NCI-H748 treated with DMSO at 0.1 percent for 48 hours (cell line): ENCODE data around the gene STK26.
"Not testable (repeated sequence)": the region's sequence is repeated elsewhere in the genome, so short reads cannot be mapped to it uniquely, and the experiment has no call there.

Experiments used
- DNase-seq: peaks from one replicate; lab custom pipeline; 2025; lab: John Stamatoyannopoulos, UW

Gene STK26

DNA sequence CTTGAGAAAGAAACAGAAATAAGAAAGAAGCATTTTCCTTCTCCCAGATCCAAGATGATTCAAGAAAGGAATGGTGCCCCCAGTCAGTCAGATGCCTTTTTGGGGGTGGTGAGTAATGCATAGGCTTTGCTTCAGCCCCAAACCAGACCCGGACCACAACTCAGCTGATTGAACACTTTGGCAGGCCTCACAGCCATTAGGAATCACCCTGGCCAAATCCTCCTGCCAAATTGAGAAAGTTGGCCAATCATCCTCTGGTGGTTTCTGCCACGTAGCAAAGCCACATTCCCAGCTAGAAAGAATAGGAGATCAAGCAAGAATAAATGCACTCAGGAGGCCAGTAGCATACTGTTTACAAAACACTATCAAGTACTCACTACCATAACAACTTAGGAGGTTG is 71.1 kb downstream of the STK26 start:
- DNase-seq, result no peak

DNA sequence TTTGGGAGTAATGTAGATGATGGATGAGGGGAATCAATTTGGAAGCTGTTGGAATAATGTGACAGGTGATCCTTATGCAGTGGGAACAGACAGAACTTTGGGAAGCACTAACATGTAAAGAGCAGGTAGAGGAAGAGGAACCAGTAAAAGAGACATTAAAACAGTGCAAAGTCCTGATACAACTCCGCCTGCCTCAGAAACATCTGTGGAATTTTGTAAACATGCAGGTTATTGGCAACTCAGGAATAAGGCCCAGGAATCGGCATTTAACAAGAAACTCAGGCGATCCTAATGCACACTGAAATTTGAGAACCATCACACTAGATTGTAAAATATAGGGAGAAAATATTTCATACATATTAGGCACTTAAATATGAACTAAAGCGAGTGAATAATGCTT is 75.6 kb downstream of the STK26 start:
- DNase-seq, result not testable (repeated sequence)

DNA sequence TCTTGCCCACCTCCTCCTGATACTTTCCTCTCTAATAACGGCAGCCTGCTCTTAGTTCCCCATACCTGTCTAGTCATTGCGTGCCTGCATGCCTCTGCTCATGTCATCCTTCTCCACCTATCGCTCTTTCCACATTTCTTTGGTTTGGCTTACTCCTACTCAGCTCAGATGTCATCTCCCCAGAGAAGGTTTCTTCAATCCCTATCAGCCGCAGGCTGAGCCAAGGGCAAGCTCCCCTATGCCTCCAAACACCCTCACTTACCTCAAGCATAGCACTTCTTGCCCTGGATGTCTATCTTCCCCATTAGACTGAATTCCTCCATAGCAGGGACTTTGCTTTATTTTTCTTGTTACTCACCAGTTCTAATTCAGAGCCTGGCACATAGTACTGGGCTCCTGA is 78.1 kb downstream of the STK26 start:
- no peak for DNase-seq

DNA sequence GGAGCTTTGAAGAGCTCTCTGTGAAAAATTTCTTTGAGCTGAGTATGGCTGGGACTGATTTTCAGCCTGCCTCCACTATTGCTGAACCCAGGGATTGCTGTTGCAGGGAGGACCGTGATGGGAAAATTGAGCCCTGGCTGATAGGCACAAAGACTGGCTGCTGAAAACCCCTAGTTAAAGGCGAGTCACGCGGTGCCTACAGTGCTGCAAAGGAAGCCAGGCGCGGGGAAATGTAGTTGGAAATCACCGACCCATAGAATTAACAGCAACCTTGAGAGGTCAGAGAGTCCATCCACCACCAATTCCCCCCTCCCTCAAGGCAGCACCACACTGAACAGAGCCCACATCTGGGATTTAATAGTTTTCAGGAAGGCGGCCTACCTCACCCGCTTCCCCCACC is 78.7 kb downstream of the STK26 start:
- DNase-seq, result no peak

DNA sequence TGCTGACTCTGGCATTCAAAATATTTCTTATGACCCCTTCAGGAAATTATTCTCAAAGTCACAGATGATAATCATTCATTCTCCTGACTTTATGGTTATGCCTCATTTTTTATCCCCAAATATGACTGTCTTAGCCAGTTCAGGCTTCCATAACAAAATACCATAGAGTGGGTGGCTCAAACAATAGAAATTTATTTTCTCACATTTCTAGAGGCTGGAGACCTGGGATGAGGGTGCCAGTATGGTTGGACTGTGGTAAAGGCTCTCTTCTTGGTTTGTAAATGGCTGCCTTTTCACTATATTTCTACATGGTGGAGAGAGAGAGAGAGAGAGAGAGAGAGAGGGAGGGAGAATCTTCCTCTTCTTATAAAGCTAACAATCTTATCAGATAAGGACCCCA is 84.2 kb downstream of the STK26 start:
- DNase-seq, result no peak

DNA sequence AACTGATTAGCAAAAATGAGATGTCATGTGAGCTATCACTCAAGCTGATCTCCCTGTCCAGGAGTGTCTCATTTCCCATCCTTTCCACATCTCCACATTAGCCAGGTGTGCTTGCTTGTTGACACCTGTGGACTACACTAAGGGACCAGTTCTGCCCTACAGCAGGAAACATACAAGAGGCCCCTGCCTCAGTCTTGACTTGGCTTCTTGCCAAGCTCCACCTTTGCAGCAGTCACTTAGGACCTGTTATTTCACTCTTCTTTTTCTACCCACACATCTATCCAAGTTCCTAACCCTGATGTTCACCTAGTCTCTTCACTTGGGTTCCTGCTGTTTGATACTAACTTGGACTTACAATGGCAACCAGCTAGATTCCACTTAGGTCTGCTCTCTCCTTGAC is 91.5 kb downstream of the STK26 start:
- DNase-seq, result peak; percentile 11

DNA sequence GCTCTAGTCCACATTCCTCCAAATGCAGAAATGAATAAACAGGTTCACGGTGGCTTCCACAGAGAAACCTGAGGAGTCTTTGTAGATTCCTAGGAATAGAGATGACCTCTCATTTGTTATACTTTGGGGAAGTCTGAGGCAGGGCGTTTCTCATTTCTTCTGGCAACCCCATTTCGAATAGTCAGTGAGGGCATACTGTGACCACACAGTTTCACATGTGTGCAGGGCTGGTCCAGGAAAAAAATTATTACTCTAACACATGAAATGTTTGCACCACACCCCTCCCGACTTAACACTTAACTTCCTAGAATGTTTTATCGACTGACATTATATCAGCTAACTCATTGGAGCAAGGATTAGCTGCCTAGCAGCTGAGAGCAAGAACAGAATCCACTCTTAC is 92.7 kb downstream of the STK26 start:
- no peak for DNase-seq

DNA sequence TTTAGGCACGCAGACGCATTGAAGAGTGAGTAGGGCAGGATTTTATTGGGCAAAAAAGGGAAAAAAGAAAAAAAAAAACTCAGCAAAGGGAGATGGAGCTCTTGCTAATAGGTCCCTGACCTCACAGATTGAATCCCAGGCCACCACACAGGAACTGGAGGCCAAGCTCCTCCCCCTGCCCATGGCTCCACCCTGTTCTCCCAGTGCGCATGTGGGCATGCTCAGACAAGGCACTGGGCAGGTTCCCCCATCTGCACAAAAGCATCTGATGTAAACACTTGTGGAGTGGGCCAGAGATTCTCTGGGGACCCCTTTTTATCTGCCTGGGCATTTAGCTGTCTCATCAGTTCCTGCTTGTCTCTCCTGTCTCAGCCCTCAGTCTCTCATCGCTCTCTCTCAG is 95.3 kb downstream of the STK26 start:
- DNase-seq, result no peak

DNA sequence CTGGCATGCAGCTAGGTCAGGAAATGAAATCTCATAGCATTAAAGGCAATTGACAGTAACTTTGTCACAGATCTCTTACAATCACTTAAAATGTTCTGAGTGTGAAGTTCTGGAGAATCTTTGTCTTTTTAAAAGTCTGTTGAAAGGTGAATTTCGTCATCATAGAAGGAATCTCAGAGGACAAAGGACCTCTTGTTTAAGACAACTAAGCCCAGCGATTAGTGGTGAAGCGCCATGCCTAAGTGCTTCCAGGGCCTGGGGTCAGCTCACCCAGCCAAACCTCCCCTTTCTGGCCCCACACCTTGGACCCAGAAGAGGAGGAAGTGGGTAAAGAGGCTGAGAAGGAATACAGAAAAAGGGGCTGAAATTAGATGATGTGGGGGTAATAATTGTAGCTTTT is 96.2 kb downstream of the STK26 start:
- no peak for DNase-seq

DNA sequence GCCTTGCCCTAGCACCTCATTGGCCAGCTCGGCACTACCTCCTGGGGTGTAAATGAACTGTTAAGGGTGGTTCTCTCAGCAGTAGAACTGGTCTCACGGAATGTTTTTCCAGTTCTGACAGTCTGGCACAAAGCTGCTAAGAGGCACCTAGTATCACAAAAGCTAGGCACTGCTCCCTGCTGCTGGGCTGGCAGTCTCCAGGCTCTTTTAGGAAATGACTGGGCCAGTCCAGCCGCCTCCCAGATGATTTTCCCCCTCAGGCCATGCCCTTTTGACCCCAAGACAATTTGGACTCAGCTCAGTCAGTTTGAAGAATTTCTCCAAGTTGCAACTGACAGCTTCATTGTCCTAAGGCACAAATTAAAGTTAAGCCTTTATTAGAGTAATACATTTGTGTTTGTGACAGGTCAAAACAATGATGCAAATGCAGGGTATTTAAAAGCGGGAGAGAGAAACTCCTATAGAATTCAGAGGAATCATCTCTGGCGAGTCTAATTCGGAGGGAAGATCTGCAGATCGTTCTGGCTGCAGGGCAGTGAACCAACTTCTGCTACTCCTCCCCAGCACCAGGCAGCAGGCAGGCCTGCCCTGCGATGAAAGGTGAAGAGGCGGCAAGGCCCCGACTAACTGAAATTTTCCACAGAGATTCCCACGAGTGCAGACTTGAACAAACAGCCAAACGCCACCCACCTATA is 96.9 kb downstream of the STK26 start:
- no peak for DNase-seq

DNA sequence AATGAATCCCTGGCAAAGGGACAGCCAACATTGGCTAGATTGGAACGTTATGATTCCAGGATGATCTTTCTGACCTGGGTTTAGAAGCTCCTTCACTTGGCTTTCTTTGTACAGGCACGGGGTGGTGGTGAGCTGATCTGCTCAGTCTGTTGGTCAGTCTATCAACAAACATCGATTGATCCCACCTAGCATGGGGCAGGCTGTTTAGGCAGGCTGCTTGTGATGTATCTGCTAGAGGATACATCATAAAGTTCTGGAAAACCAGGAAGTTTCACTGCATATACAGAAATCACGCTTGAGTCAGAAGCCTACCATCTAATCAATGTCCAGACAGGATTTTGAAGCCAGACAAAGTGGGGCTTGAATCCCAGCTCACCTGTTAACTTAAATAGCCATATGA is 97.8 kb downstream of the STK26 start:
- DNase-seq, result no peak
